ENCODE results near the gene CLEC20A.

The CLEC20A gene

GRCh38 chr1:178500936-178501554, 4.3 kb upstream of the CLEC20A start:
- no peak for DNase-seq
- H3K27me3 Mint-ChIP-seq = peaks cover 4% of the 10 kb centered on the region

GRCh38 chr1:178500091-178500770, 3.5 kb upstream of the CLEC20A start:
- Mint-ChIP-seq H3K4me1 (no peaks in the 10 kb centered on the region), H3K27me3 (peaks cover 4% of the 10 kb centered on the region), H3K36me3 (no peaks in the 10 kb centered on the region), H3K27ac (no peak overlapping the region), H3K9me3 (no peaks in the 10 kb centered on the region), H3K4me3 (no peak overlapping the region)
- CTCF ChIA-PET = interaction anchor here (1.1 to 2.2 kb wide), 4 partner anchors 14 to 200 kb away, joined by 3 to 10 read pairs (median 5); no protein-coding TSS in a partner anchor
- DNase-seq = no peak

More at GRCh38 chr1:178500936-178501554, 4.3 kb upstream of the CLEC20A start:
- Mint-ChIP-seq H3K36me3 (no peaks in the 10 kb centered on the region), H3K27ac (no peak overlapping the region), H3K4me1 (no peaks in the 10 kb centered on the region), H3K4me3 (no peak overlapping the region), H3K9me3 (no peaks in the 10 kb centered on the region)
- CTCF ChIA-PET = interaction anchor here (0.7 to 2.2 kb wide), 8 partner anchors 9 to 201 kb away, joined by 3 to 10 read pairs (median 5); no protein-coding TSS in a partner anchor

- CTCF ChIA-PET = no interaction called here
- H3K36me3 Mint-ChIP-seq = no peaks in the 10 kb centered on the region
- no peaks in the 10 kb centered on the region for H3K4me1 Mint-ChIP-seq
- H3K9me3 Mint-ChIP-seq = no peaks in the 10 kb centered on the region
- no peak for DNase-seq
- H3K4me3 Mint-ChIP-seq = no peak overlapping the region
- H3K27me3 Mint-ChIP-seq = peaks cover 2% of the 10 kb centered on the region
- no peak overlapping the region for H3K27ac Mint-ChIP-seq
Measured at GRCh38 chr1:178498896-178499675, 2.3 kb upstream of the CLEC20A start.

GRCh38 chr1:178497903-178498478, 1.2 kb upstream of the CLEC20A start:
- H3K27me3 Mint-ChIP-seq = no peaks in the 10 kb centered on the region
- no peak for DNase-seq
- CTCF ChIA-PET = no interaction called here
- H3K36me3 Mint-ChIP-seq = no peaks in the 10 kb centered on the region
- H3K9me3 Mint-ChIP-seq = no peaks in the 10 kb centered on the region
- H3K4me1 Mint-ChIP-seq = no peaks in the 10 kb centered on the region
- H3K4me3 Mint-ChIP-seq = no peak overlapping the region
- H3K27ac Mint-ChIP-seq = no peak overlapping the region

GRCh38 chr1:178495741-178496409, 889 bp downstream of the CLEC20A start:
- Mint-ChIP-seq H3K4me1 (no peaks in the 10 kb centered on the region), H3K36me3 (no peaks in the 10 kb centered on the region), H3K4me3 (no peak overlapping the region), H3K27me3 (no peaks in the 10 kb centered on the region), H3K9me3 (no peaks in the 10 kb centered on the region), H3K27ac (no peak overlapping the region)
- DNase-seq = no peak
- CTCF ChIA-PET = no interaction called here

- no peak for DNase-seq
- H3K4me3 Mint-ChIP-seq = no peak overlapping the region
- H3K27me3 Mint-ChIP-seq = no peaks in the 10 kb centered on the region
- no peaks in the 10 kb centered on the region for H3K4me1 Mint-ChIP-seq
- CTCF ChIA-PET = no interaction called here
- H3K36me3 Mint-ChIP-seq = no peaks in the 10 kb centered on the region
- H3K9me3 Mint-ChIP-seq = no peaks in the 10 kb centered on the region
- H3K27ac Mint-ChIP-seq = no peak overlapping the region
Measured at GRCh38 chr1:178495158-178495557, 1.6 kb downstream of the CLEC20A start.

- Mint-ChIP-seq H3K27ac (no peak overlapping the region), H3K27me3 (no peaks in the 10 kb centered on the region), H3K9me3 (no peaks in the 10 kb centered on the region), H3K4me1 (no peaks in the 10 kb centered on the region), H3K4me3 (no peak overlapping the region), H3K36me3 (no peaks in the 10 kb centered on the region)
- no peak for DNase-seq
- CTCF ChIA-PET = no interaction called here
Measured at GRCh38 chr1:178494569-178494971, 2.2 kb downstream of the CLEC20A start.

GRCh38 chr1:178493301-178493741, 3.4 kb downstream of the CLEC20A start:
- Mint-ChIP-seq H3K4me1 (no peaks in the 10 kb centered on the region), H3K9me3 (no peaks in the 10 kb centered on the region), H3K27me3 (peaks cover 3% of the 10 kb centered on the region), H3K27ac (no peak overlapping the region), H3K4me3 (no peak overlapping the region), H3K36me3 (no peaks in the 10 kb centered on the region)
- CTCF ChIA-PET = no interaction called here
- no peak for DNase-seq

GRCh38 chr1:178492341-178492740, 4.4 kb downstream of the CLEC20A start:
- no peaks in the 10 kb centered on the region for H3K4me1 Mint-ChIP-seq
- CTCF ChIA-PET = no interaction called here
- no peak for DNase-seq
- H3K9me3 Mint-ChIP-seq = no peaks in the 10 kb centered on the region
- H3K27ac Mint-ChIP-seq = no peak overlapping the region
- peaks cover 12% of the 10 kb centered on the region for H3K27me3 Mint-ChIP-seq
- H3K4me3 Mint-ChIP-seq = no peak overlapping the region
- no peaks in the 10 kb centered on the region for H3K36me3 Mint-ChIP-seq

GRCh38 chr1:178491721-178492120, 5.0 kb downstream of the CLEC20A start:
- Mint-ChIP-seq H3K27me3 (peaks cover 17% of the 10 kb centered on the region), H3K4me3 (no peak overlapping the region), H3K36me3 (no peaks in the 10 kb centered on the region), H3K27ac (no peak overlapping the region), H3K4me1 (no peaks in the 10 kb centered on the region), H3K9me3 (no peaks in the 10 kb centered on the region)
- DNase-seq = no peak
- CTCF ChIA-PET = no interaction called here

GRCh38 chr1:178490967-178491366, 5.8 kb downstream of the CLEC20A start:
- CTCF ChIA-PET = no interaction called here
- DNase-seq = no peak
- Mint-ChIP-seq H3K27ac (no peak overlapping the region), H3K4me3 (no peak overlapping the region), H3K36me3 (no peaks in the 10 kb centered on the region), H3K4me1 (no peaks in the 10 kb centered on the region), H3K27me3 (peaks cover 24% of the 10 kb centered on the region), H3K9me3 (no peaks in the 10 kb centered on the region)

GRCh38 chr1:178490136-178490535, 6.6 kb downstream of the CLEC20A start:
- Mint-ChIP-seq H3K9me3 (no peaks in the 10 kb centered on the region), H3K27ac (no peak overlapping the region), H3K27me3 (peaks cover 25% of the 10 kb centered on the region), H3K36me3 (no peaks in the 10 kb centered on the region), H3K4me3 (no peak overlapping the region), H3K4me1 (no peaks in the 10 kb centered on the region)
- CTCF ChIA-PET = no interaction called here
- no peak for DNase-seq

GRCh38 chr1:178489399-178489798, 7.4 kb downstream of the CLEC20A start:
- Mint-ChIP-seq H3K9me3 (no peaks in the 10 kb centered on the region), H3K4me1 (no peaks in the 10 kb centered on the region), H3K36me3 (no peaks in the 10 kb centered on the region), H3K4me3 (no peak overlapping the region), H3K27me3 (peaks cover 25% of the 10 kb centered on the region), H3K27ac (no peak overlapping the region)
- no peak for DNase-seq
- CTCF ChIA-PET = no interaction called here

GRCh38 chr1:178488393-178488792, 8.4 kb downstream of the CLEC20A start:
- Mint-ChIP-seq H3K4me1 (no peaks in the 10 kb centered on the region), H3K27ac (no peak overlapping the region), H3K9me3 (no peaks in the 10 kb centered on the region), H3K36me3 (no peaks in the 10 kb centered on the region), H3K4me3 (no peak overlapping the region), H3K27me3 (peaks cover 27% of the 10 kb centered on the region)
- DNase-seq = no peak
- CTCF ChIA-PET = no interaction called here
